ENCODE results near the gene MBD4. TPM values are rescaled to one million over a fixed set of nuclear protein-coding genes. Genes with fewer than 3 reads are reported as not detected.
"Not testable (repeated sequence)": the region's sequence is repeated elsewhere in the genome, so short reads cannot be mapped to it uniquely, and the experiment has no call there.

MBD4 gene
- total and polyA plus RNA-seq, 2 donors (not counting 1 experiment from before 2014, with no cell fraction given): 95.7 to 140 TPM

GRCh38 chr3:129387487-129387886, 52.3 kb downstream of the MBD4 start:
- H3K9ac ChIP-seq (ENCODE audit: low read length): no peak overlapping the region
- intact Hi-C loops (cut with micrococcal nuclease): no loop called here
- 98% methylated on average over 4 of the region's 5 CpGs for WGBS (ENCODE audit: insufficient coverage)

GRCh38 chr3:129386984-129387383, 52.8 kb downstream of the MBD4 start:
- H3K27ac Mint-ChIP-seq: no peak overlapping the region
- no peaks in the 10 kb centered on the region for H3K4me1 Mint-ChIP-seq
- intact Hi-C loops (cut with micrococcal nuclease): no loop called here
- Histone ChIP-seq H3K36me3 (replicated peaks in 1 of 2; ENCODE audit: control extremely low read depth in 1 of 2, control insufficient read depth in 1 of 2, extremely low read depth in 1 of 2, insufficient read depth in 2 of 2, low read length in 1 of 2) (peaks cover 0 to 33% of the 10 kb centered on the region in 2 experiments), H4K20me1 (ENCODE audit: control insufficient read depth, insufficient read depth, low read length, poor library complexity, severe bottlenecking) (no peaks in the 10 kb centered on the region), H3K27me3 (replicated peaks in 1 of 4; ENCODE audit: control extremely low read depth in 1 of 4, control insufficient read depth in 3 of 4, insufficient read depth in 4 of 4, low read length in 3 of 4) (no peaks in the 10 kb centered on the region), H3K27ac (ENCODE audit: low read length in 2 of 2) (no peak overlapping the region), H2AFZ (ENCODE audit: insufficient read depth, low read depth, low read length, poor library complexity, severe bottlenecking) (no peak overlapping the region), H3K4me1 (ENCODE audit: control insufficient read depth in 2 of 2, insufficient read depth in 2 of 2, low read length in 2 of 2) (no peaks in the 10 kb centered on the region), H3K4me2 (replicated peaks; ENCODE audit: low read depth, low read length, poor library complexity, severe bottlenecking) (no peak overlapping the region), H3K9me3 (ENCODE audit: control extremely low read depth in 1 of 3, control insufficient read depth in 2 of 3, insufficient read depth in 1 of 3, low read length in 2 of 3) (no peaks in the 10 kb centered on the region), H3K9ac (ENCODE audit: low read length) (no peak overlapping the region), H3K4me3 (ENCODE audit: control extremely low read depth in 1 of 5, extremely low read depth in 1 of 5, insufficient read depth in 1 of 5, low read depth in 2 of 5, low read length in 4 of 5) (no peak overlapping the region), H3K79me2 (ENCODE audit: control insufficient read depth, insufficient read depth, low read length) (no peaks in the 10 kb centered on the region)
- POLR2A ChIA-PET: no interaction called here
- ATAC-seq (ENCODE audit: low read depth) (no peak), DNase-seq (no peak)
- 98% methylated on average over 9 of the region's 10 CpGs for WGBS (ENCODE audit: insufficient coverage)
- TF ChIP-seq, protein P1, sequence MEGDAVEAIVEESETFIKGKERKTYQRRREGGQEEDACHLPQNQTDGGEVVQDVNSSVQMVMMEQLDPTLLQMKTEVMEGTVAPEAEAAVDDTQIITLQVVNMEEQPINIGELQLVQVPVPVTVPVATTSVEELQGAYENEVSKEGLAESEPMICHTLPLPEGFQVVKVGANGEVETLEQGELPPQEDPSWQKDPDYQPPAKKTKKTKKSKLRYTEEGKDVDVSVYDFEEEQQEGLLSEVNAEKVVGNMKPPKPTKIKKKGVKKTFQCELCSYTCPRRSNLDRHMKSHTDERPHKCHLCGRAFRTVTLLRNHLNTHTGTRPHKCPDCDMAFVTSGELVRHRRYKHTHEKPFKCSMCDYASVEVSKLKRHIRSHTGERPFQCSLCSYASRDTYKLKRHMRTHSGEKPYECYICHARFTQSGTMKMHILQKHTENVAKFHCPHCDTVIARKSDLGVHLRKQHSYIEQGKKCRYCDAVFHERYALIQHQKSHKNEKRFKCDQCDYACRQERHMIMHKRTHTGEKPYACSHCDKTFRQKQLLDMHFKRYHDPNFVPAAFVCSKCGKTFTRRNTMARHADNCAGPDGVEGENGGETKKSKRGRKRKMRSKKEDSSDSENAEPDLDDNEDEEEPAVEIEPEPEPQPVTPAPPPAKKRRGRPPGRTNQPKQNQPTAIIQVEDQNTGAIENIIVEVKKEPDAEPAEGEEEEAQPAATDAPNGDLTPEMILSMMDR (IDR thresholded peaks at IDR 0.05): no peak
- TF ChIP-seq EZH2 (IDR thresholded peaks at IDR 0.05; ENCODE audit: borderline replicate concordance, insufficient read depth, low read depth, low read length, poor library complexity, severe bottlenecking): no peak
- CTCF ChIA-PET: interaction anchor here (1.2 to 2.3 kb wide), 3 partner anchors 9 to 416 kb away, joined by 4 to 6 read pairs (median 4); no protein-coding TSS in a partner anchor
- H3K4me3 Mint-ChIP-seq: no peak overlapping the region
- no peaks in the 10 kb centered on the region for H3K9me3 Mint-ChIP-seq (ENCODE audit: insufficient read depth)
- H3K27me3 Mint-ChIP-seq: no peaks in the 10 kb centered on the region

More at GRCh38 chr3:129387487-129387886, 52.3 kb downstream of the MBD4 start:
- Histone ChIP-seq H3K4me2 (replicated peaks; ENCODE audit: low read depth, low read length, poor library complexity, severe bottlenecking) (no peak overlapping the region), H3K36me3 (replicated peaks in 1 of 2; ENCODE audit: control extremely low read depth in 1 of 2, control insufficient read depth in 1 of 2, extremely low read depth in 1 of 2, insufficient read depth in 2 of 2, low read length in 1 of 2) (peaks cover 0 to 36% of the 10 kb centered on the region in 2 experiments), H3K4me1 (ENCODE audit: control insufficient read depth in 2 of 2, insufficient read depth in 2 of 2, low read length in 2 of 2) (no peaks in the 10 kb centered on the region), H3K27ac (ENCODE audit: low read length in 2 of 2) (no peak overlapping the region), H3K27me3 (replicated peaks in 1 of 4; ENCODE audit: control extremely low read depth in 1 of 4, control insufficient read depth in 3 of 4, insufficient read depth in 4 of 4, low read length in 3 of 4) (no peaks in the 10 kb centered on the region), H2AFZ (ENCODE audit: insufficient read depth, low read depth, low read length, poor library complexity, severe bottlenecking) (no peak overlapping the region), H4K20me1 (ENCODE audit: control insufficient read depth, insufficient read depth, low read length, poor library complexity, severe bottlenecking) (no peaks in the 10 kb centered on the region), H3K9me3 (ENCODE audit: control extremely low read depth in 1 of 3, control insufficient read depth in 2 of 3, insufficient read depth in 1 of 3, low read length in 2 of 3) (no peaks in the 10 kb centered on the region), H3K4me3 (ENCODE audit: control extremely low read depth in 1 of 5, extremely low read depth in 1 of 5, insufficient read depth in 1 of 5, low read depth in 2 of 5, low read length in 4 of 5) (no peak overlapping the region), H3K79me2 (ENCODE audit: control insufficient read depth, insufficient read depth, low read length) (no peaks in the 10 kb centered on the region)
- Mint-ChIP-seq H3K4me3 (no peak overlapping the region), H3K27me3 (no peaks in the 10 kb centered on the region), H3K4me1 (no peaks in the 10 kb centered on the region), H3K27ac (no peak overlapping the region), H3K9me3 (ENCODE audit: insufficient read depth) (no peaks in the 10 kb centered on the region)
- POLR2A ChIA-PET: no interaction called here
- no peak for DNase-seq
- CTCF ChIA-PET: interaction anchor here (0.6 to 2.3 kb wide), 4 partner anchors 10 to 604 kb away, joined by 3 to 6 read pairs (median 4); no protein-coding TSS in a partner anchor
- TF ChIP-seq, protein P1 (IDR thresholded peaks at IDR 0.05): no peak
- no peak for TF ChIP-seq EZH2 (IDR thresholded peaks at IDR 0.05; ENCODE audit: borderline replicate concordance, insufficient read depth, low read depth, low read length, poor library complexity, severe bottlenecking)
- ATAC-seq (ENCODE audit: low read depth): no peak

DNA sequence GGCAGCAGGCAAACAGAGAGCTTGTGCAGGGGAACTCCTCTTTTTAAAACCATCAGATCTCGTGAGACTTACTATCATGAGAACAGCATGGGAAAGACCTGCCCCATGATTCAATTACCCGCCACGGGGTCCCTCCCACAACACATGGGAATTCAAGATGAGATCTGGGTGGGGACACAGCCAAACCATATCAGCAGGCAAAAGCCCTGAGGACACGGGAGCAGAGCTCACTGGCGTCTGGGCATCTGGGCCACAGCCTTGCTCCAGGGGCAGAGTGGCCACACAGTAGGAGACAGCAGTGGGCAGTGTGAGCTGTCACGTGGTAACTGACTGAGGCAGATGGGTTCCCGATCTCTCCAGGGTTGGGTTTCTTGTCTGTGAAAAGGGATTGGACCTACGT, 54.2 kb downstream of the MBD4 start:
- intact Hi-C loops (cut with micrococcal nuclease); H3K4me2 ChIP-seq (replicated peaks; ENCODE audit: low read depth, low read length, poor library complexity, severe bottlenecking); H3K27ac Mint-ChIP-seq; ATAC-seq (ENCODE audit: low read depth); H3K27ac ChIP-seq (ENCODE audit: low read length in 2 of 2); H3K4me3 Mint-ChIP-seq; H2AFZ ChIP-seq (ENCODE audit: insufficient read depth, low read depth, low read length, poor library complexity, severe bottlenecking); H3K27me3 ChIP-seq (replicated peaks in 1 of 4; ENCODE audit: control extremely low read depth in 1 of 4, control insufficient read depth in 3 of 4, insufficient read depth in 4 of 4, low read length in 3 of 4); H3K4me1 Mint-ChIP-seq; DNase-seq; H3K79me2 ChIP-seq (ENCODE audit: control insufficient read depth, insufficient read depth, low read length); H3K9me3 Mint-ChIP-seq (ENCODE audit: insufficient read depth); H3K9ac ChIP-seq (ENCODE audit: low read length); H3K9me3 ChIP-seq (ENCODE audit: control extremely low read depth in 1 of 3, control insufficient read depth in 2 of 3, insufficient read depth in 1 of 3, low read length in 2 of 3); H3K27me3 Mint-ChIP-seq; H3K4me1 ChIP-seq (ENCODE audit: control insufficient read depth in 2 of 2, insufficient read depth in 2 of 2, low read length in 2 of 2); H3K4me3 ChIP-seq (ENCODE audit: control extremely low read depth in 1 of 5, extremely low read depth in 1 of 5, insufficient read depth in 1 of 5, low read depth in 2 of 5, low read length in 4 of 5); H4K20me1 ChIP-seq (ENCODE audit: control insufficient read depth, insufficient read depth, low read length, poor library complexity, severe bottlenecking): not testable (repeated sequence)
- WGBS (ENCODE audit: insufficient coverage): 94% methylated on average over 6 of the region's 8 CpGs
- ChIA-PET CTCF (interaction anchor here (1.2 to 3.5 kb wide), 3 partner anchors 8 to 440 kb away, joined by 4 to 12 read pairs (median 6); no protein-coding TSS in a partner anchor), POLR2A (interaction anchor here (0.7 kb wide), 1 partner anchor 126 kb away, joined by 3 read pairs; no protein-coding TSS in a partner anchor)
- H3K36me3 ChIP-seq (replicated peaks in 1 of 2; ENCODE audit: control extremely low read depth in 1 of 2, control insufficient read depth in 1 of 2, extremely low read depth in 1 of 2, insufficient read depth in 2 of 2, low read length in 1 of 2): peaks cover 0 to 20% of the 10 kb centered on the region in 2 experiments
